ENCODE data around the gene LAD1.
A peak's percentile ranks its signal among the peaks of the same experiment; 100 is the strongest.

The LAD1 gene

GRCh38 chr1:201359873-201360210 lies 39.3 kb downstream of the LAD1 start:
- no peak for DNase-seq (ENCODE audit: low read depth)
- no peak for TF ChIP-seq CTCF (IDR thresholded peaks at IDR 0.05; ENCODE audit: low read length, missing control alignments)
- H3K4me3 ChIP-seq (replicated peaks; ENCODE audit: low read depth, low read length), result no peak overlapping the region

- DNase-seq (ENCODE audit: low read depth), result no peak
- no peak overlapping the region for H3K4me3 ChIP-seq (replicated peaks; ENCODE audit: low read depth, low read length)
- TF ChIP-seq CTCF (IDR thresholded peaks at IDR 0.05; ENCODE audit: low read length, missing control alignments), result no peak
These were observed 39.9 kb downstream of the LAD1 start for GRCh38 chr1:201359031-201359872.

GRCh38 chr1:201358596-201358995 lies 40.5 kb downstream of the LAD1 start:
- DNase-seq (ENCODE audit: low read depth), result peak; percentile 68
- TF ChIP-seq CTCF (IDR thresholded peaks at IDR 0.05; ENCODE audit: low read length, missing control alignments), result no peak
- H3K4me3 ChIP-seq (replicated peaks; ENCODE audit: low read depth, low read length), result no peak overlapping the region

- no peak overlapping the region for H3K4me3 ChIP-seq (replicated peaks; ENCODE audit: low read depth, low read length)
- DNase-seq (ENCODE audit: low read depth), result no peak
- TF ChIP-seq CTCF (IDR thresholded peaks at IDR 0.05; ENCODE audit: low read length, missing control alignments), result no peak
These were observed 41.3 kb downstream of the LAD1 start for GRCh38 chr1:201357636-201358348.

GRCh38 chr1:201357211-201357610 lies 41.9 kb downstream of the LAD1 start:
- no peak for TF ChIP-seq CTCF (IDR thresholded peaks at IDR 0.05; ENCODE audit: low read length, missing control alignments)
- no peak overlapping the region for H3K4me3 ChIP-seq (replicated peaks; ENCODE audit: low read depth, low read length)
- DNase-seq (ENCODE audit: low read depth), result no peak

- no peak for DNase-seq (ENCODE audit: low read depth)
- no peak overlapping the region for H3K4me3 ChIP-seq (replicated peaks; ENCODE audit: low read depth, low read length)
These were observed 42.4 kb downstream of the LAD1 start for GRCh38 chr1:201356701-201357100.

More at GRCh38 chr1:201356701-201357100, 42.4 kb downstream of the LAD1 start:
- no peak for TF ChIP-seq CTCF (IDR thresholded peaks at IDR 0.05; ENCODE audit: low read length, missing control alignments)

Measured in fibroblast of pulmonary artery (primary cell).